Panc1 (cell line): ENCODE measurements around the gene TEN1. TPM values are rescaled to one million over a fixed set of nuclear protein-coding genes. Genes with fewer than 3 reads are reported as not detected.
"Not testable (repeated sequence)": the region's sequence is repeated elsewhere in the genome, so short reads cannot be mapped to it uniquely, and the experiment has no call there.

ENCODE experiments used
- ATAC-seq: fragments of 200-7000 bp; cut with Tn5 transposase; 2 replicates; pipeline ENCODE4 v1.9.1; 2020; ENCODE audit warnings: mild to moderate bottlenecking, moderate library complexity
- BruUV-seq: library from RNA; stranded (reverse); fragments of 400-500 nt; replicated peaks from 2 replicates; lab custom pipeline; 2021; lab: Mats Ljungman, UMichigan
- CTCF ChIA-PET: fragments of 300-600 bp; sonication (Branson Sonifier 250); formaldehyde crosslinking; loops from one replicate; lab custom pipeline; 2022; ENCODE audit warnings: antibody characterized with exemption; lab: Charles Lee
- POLR2A ChIA-PET: fragments of 300-600 bp; sonication (Branson Sonifier 250); formaldehyde crosslinking; loops from one replicate; lab custom pipeline; 2022; ENCODE audit warnings: antibody characterized with exemption; lab: Charles Lee
- DNase-seq: peaks from one replicate; pipeline ENCODE4 v3.0.0-alpha.2; 2010; ENCODE audit warnings: low read depth, low spot score
- H3K27ac ChIP-seq: 2 replicates; pipeline ENCODE4 v1.5.1; 2011; ENCODE audit warnings: mild to moderate bottlenecking, low read length, inconsistent platforms
- H3K27me3 ChIP-seq: fragments of 200-500 bp; sonication (Bioruptor generic); 2 replicates; pipeline ENCODE4 v1.6.0; 2014; ENCODE audit warnings: low read length, inconsistent platforms; ENCODE audit not compliant: control insufficient read depth, insufficient read depth
- H3K36me3 ChIP-seq: fragments of 200-500 bp; sonication (Bioruptor generic); 2 replicates; pipeline ENCODE4 v1.5.1; 2014; ENCODE audit warnings: inconsistent platforms, mild to moderate bottlenecking, low read length, moderate library complexity; ENCODE audit not compliant: control insufficient read depth, insufficient read depth
- H3K4me1 ChIP-seq: 2 replicates; pipeline ENCODE4 v1.5.1; 2011; ENCODE audit warnings: inconsistent platforms, mild to moderate bottlenecking, low read length, moderate library complexity; ENCODE audit not compliant: control insufficient read depth, insufficient read depth
- H3K4me3 ChIP-seq, 2 experiments: 2 replicates each; pipeline ENCODE4 v1.5.1; 2011 to 2012; ENCODE audit warnings: low read depth in 2 of 2, low read length in 2 of 2, mild to moderate bottlenecking in 2 of 2, inconsistent platforms in 1 of 2, moderate library complexity in 1 of 2
- H3K9me3 ChIP-seq: fragments of 200-500 bp; sonication (Bioruptor generic); 2 replicates; pipeline ENCODE4 v1.5.1; 2014; ENCODE audit warnings: low read depth, mild to moderate bottlenecking, inconsistent platforms, low read length, moderate library complexity; ENCODE audit not compliant: control insufficient read depth, insufficient read depth
- POLR2AphosphoS5 ChIP-seq: IDR thresholded peaks from 2 replicates; pipeline ENCODE4 v1.6.1; 2012; ENCODE audit warnings: mild to moderate bottlenecking, low read depth, low read length, moderate library complexity
- SIN3A ChIP-seq: IDR thresholded peaks from 2 replicates; pipeline ENCODE4 v1.6.1; 2012; ENCODE audit warnings: low read depth, mild to moderate bottlenecking, low read length, moderate library complexity, borderline replicate concordance; ENCODE audit not compliant: insufficient read depth
- TCF7L2 ChIP-seq: IDR thresholded peaks from 2 replicates; pipeline ENCODE4 v1.6.1; 2011; ENCODE audit warnings: mild to moderate bottlenecking, low read depth, low read length, inconsistent platforms
- in situ Hi-C: cut with HindIII; loops from 2 replicates; pipeline ENCODE4 v1.10.0; 2016; ENCODE audit warnings: low sequenced_read_pairs, low pct_unique_long_range_greater_than_20kb
- intact Hi-C: fragments of 100-400 bp; cut with micrococcal nuclease; formaldehyde crosslinking; loops from one replicate; pipeline ENCODE4 v1.10.0; 2022; ENCODE audit not compliant: unreplicated experiment
- total RNA-seq: library from RNA; stranded (reverse); gene quantifications from one replicate; pipeline ENCODE4 v1.2.1, GENCODE V29; 2021; ENCODE audit not compliant: unreplicated experiment
- TF ChIP-seq, protein P1 (sequence below), 2 experiments: IDR thresholded peaks; 2 replicates each; pipeline ENCODE4 v1.6.1; 2011 to 2012; ENCODE audit warnings: low read depth in 2 of 2, control low read depth in 1 of 2, low read length in 1 of 2, mild to moderate bottlenecking in 1 of 2, moderate library complexity in 1 of 2; ENCODE audit not compliant: insufficient read depth in 1 of 2
- TF ChIP-seq, protein P2 (sequence below): fragments of 450-650 bp; IDR thresholded peaks from 2 replicates; pipeline ENCODE4 v1.5.1; 2017; ENCODE audit warnings: mild to moderate bottlenecking

Gene TEN1
- total RNA-seq, 1 experiment from 2014 or later: 41.3 TPM

DNA sequence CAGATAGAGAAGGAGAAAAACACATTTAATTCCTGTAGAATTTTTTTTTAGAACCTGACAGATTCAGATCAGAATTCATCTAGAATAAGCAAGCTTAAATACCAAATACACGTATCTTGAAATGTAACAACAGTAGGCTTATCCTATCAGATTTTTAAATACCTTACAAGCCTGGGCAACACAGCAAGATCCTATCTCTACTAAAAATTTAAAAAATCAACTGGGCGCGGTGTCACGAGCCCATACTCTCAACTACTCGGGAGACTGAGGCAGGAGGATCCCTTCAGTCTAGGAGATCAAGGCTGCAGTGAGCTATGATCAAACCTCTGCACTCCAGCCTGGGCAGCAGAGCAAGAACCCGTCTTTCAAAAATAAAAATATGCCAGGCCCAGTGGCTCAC lies 13.6 kb upstream of the TEN1 start:
- Histone ChIP-seq H3K4me3 (no peak overlapping the region), H3K9me3 (no peaks in the 10 kb centered on the region), H3K27ac (no peak overlapping the region), H3K27me3 (no peaks in the 10 kb centered on the region), H3K36me3 (no peaks in the 10 kb centered on the region), H3K4me1 (no peaks in the 10 kb centered on the region)
- ChIA-PET CTCF (no interaction called here), POLR2A (no interaction called here)
- in situ Hi-C loops: no loop called here
- DNase-seq (no peak), ATAC-seq (no peak)
- TF ChIP-seq POLR2AphosphoS5 (no peak), SIN3A (no peak), TCF7L2 (no peak)
- TF ChIP-seq, protein P1, sequence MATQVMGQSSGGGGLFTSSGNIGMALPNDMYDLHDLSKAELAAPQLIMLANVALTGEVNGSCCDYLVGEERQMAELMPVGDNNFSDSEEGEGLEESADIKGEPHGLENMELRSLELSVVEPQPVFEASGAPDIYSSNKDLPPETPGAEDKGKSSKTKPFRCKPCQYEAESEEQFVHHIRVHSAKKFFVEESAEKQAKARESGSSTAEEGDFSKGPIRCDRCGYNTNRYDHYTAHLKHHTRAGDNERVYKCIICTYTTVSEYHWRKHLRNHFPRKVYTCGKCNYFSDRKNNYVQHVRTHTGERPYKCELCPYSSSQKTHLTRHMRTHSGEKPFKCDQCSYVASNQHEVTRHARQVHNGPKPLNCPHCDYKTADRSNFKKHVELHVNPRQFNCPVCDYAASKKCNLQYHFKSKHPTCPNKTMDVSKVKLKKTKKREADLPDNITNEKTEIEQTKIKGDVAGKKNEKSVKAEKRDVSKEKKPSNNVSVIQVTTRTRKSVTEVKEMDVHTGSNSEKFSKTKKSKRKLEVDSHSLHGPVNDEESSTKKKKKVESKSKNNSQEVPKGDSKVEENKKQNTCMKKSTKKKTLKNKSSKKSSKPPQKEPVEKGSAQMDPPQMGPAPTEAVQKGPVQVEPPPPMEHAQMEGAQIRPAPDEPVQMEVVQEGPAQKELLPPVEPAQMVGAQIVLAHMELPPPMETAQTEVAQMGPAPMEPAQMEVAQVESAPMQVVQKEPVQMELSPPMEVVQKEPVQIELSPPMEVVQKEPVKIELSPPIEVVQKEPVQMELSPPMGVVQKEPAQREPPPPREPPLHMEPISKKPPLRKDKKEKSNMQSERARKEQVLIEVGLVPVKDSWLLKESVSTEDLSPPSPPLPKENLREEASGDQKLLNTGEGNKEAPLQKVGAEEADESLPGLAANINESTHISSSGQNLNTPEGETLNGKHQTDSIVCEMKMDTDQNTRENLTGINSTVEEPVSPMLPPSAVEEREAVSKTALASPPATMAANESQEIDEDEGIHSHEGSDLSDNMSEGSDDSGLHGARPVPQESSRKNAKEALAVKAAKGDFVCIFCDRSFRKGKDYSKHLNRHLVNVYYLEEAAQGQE (IDR thresholded peaks at IDR 0.05; ENCODE audit: insufficient read depth in 1 of 2, low read depth in 2 of 2, low read length in 1 of 2): no peak
- TF ChIP-seq, protein P2, sequence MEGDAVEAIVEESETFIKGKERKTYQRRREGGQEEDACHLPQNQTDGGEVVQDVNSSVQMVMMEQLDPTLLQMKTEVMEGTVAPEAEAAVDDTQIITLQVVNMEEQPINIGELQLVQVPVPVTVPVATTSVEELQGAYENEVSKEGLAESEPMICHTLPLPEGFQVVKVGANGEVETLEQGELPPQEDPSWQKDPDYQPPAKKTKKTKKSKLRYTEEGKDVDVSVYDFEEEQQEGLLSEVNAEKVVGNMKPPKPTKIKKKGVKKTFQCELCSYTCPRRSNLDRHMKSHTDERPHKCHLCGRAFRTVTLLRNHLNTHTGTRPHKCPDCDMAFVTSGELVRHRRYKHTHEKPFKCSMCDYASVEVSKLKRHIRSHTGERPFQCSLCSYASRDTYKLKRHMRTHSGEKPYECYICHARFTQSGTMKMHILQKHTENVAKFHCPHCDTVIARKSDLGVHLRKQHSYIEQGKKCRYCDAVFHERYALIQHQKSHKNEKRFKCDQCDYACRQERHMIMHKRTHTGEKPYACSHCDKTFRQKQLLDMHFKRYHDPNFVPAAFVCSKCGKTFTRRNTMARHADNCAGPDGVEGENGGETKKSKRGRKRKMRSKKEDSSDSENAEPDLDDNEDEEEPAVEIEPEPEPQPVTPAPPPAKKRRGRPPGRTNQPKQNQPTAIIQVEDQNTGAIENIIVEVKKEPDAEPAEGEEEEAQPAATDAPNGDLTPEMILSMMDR: no peak
- intact Hi-C loops: no loop called here
- no TSS peak for BruUV-seq

DNA sequence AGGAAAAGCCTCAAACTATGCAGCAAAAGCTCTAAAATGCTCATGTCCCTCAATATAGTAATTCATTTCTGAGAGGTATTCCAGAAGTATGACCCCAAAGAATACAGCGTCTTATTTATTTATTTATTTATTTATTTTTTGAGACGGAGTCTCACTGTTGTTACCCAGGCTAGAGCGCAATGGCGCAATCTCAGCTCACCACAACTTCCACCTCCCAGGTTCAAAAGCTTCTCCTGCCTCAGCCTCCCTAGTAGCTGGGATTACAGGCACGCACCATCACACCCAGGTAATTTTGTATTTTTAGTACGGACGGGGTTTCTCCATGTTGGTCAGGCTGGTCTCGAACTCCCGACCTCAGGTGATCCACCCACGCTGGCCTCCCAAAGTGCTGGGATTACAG lies 10.0 kb upstream of the TEN1 start:
- H3K9me3 ChIP-seq, in situ Hi-C loops, H3K36me3 ChIP-seq, CTCF ChIA-PET, BruUV-seq, H3K27me3 ChIP-seq, ATAC-seq, H3K4me1 ChIP-seq, H3K27ac ChIP-seq, H3K4me3 ChIP-seq, DNase-seq, intact Hi-C loops, POLR2A ChIA-PET: not testable (repeated sequence)

DNA sequence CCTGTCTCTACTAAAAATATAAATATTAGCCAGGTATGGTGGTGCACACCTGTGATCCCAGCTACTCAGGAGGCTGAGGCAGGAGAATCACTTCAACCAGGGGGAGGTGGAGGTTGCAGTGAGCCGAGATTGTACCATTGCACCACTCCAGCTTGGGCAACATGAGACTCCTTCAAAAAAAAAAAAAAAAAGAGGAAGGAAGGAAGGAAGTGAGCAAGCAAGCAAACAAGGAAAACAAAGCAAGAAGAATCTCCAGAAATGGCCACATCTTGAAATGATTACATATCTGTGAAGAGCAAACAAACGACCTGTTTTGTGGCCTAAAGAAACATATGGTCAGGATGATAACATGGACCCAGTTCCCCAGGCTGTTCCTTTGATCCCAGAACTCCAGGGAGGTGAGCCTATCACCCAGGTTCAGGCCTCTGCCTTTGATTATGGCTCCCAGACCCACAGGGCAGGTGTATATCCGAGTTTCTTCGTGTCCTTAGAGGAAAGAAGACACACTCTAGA lies 9.0 kb upstream of the TEN1 start:
- DNase-seq (no peak), ATAC-seq (no peak)
- in situ Hi-C loops (no loop called here), intact Hi-C loops (no loop called here)
- no peak overlapping the region for H3K4me3 ChIP-seq
- no peaks in the 10 kb centered on the region for H3K9me3 ChIP-seq
- no TSS peak for BruUV-seq
- no peak overlapping the region for H3K27ac ChIP-seq
- no peaks in the 10 kb centered on the region for H3K4me1 ChIP-seq
- no peak for TF ChIP-seq SIN3A
- TF ChIP-seq, protein P1 (IDR thresholded peaks at IDR 0.05; ENCODE audit: insufficient read depth in 1 of 2, low read depth in 2 of 2, low read length in 1 of 2): no peak
- no peak for TF ChIP-seq POLR2AphosphoS5
- no peak for TF ChIP-seq TCF7L2
- TF ChIP-seq, protein P2: no peak
- no peaks in the 10 kb centered on the region for H3K27me3 ChIP-seq
- peaks cover 7% of the 10 kb centered on the region; the same call in 1 of the 2 replicates for H3K36me3 ChIP-seq
- POLR2A ChIA-PET: no interaction called here
- CTCF ChIA-PET: no interaction called here
